Measurements from ENCODE around the gene KRT78.

Gene KRT78

GRCh38 chr12:52836491-52837412 lies 12.0 kb downstream of the KRT78 start:
- H3K9me3 Mint-ChIP-seq: no peaks in the 10 kb centered on the region
- H3K27ac Mint-ChIP-seq: peak overlapping the region; percentile 73
- H3K4me1 Mint-ChIP-seq (ENCODE audit: low read depth): peaks cover 14% of the 10 kb centered on the region
- no peak overlapping the region for H3K4me3 Mint-ChIP-seq
- H3K36me3 Mint-ChIP-seq (ENCODE audit: low read depth): no peaks in the 10 kb centered on the region
- peaks cover 6% of the 10 kb centered on the region for H3K27me3 Mint-ChIP-seq (ENCODE audit: low read depth)

GRCh38 chr12:52836042-52836466 lies 12.7 kb downstream of the KRT78 start:
- Mint-ChIP-seq H3K27ac (peak overlapping the region; percentile 73), H3K4me1 (ENCODE audit: low read depth) (peaks cover 14% of the 10 kb centered on the region)

GRCh38 chr12:52835271-52836041 lies 13.3 kb downstream of the KRT78 start:
- H3K36me3 Mint-ChIP-seq (ENCODE audit: low read depth): no peaks in the 10 kb centered on the region

More at GRCh38 chr12:52836042-52836466, 12.7 kb downstream of the KRT78 start:
- peaks cover 6% of the 10 kb centered on the region for H3K27me3 Mint-ChIP-seq (ENCODE audit: low read depth)
- no peaks in the 10 kb centered on the region for H3K9me3 Mint-ChIP-seq
- no peaks in the 10 kb centered on the region for H3K36me3 Mint-ChIP-seq (ENCODE audit: low read depth)
- H3K4me3 Mint-ChIP-seq: no peak overlapping the region

GRCh38 chr12:52834727-52835001 lies 14.1 kb downstream of the KRT78 start:
- Mint-ChIP-seq H3K4me1 (ENCODE audit: low read depth) (peaks cover 14% of the 10 kb centered on the region), H3K4me3 (no peak overlapping the region), H3K27me3 (ENCODE audit: low read depth) (peaks cover 6% of the 10 kb centered on the region), H3K27ac (no peak overlapping the region), H3K36me3 (ENCODE audit: low read depth) (no peaks in the 10 kb centered on the region), H3K9me3 (no peaks in the 10 kb centered on the region)

More at GRCh38 chr12:52835271-52836041, 13.3 kb downstream of the KRT78 start:
- Mint-ChIP-seq H3K27me3 (ENCODE audit: low read depth) (peaks cover 6% of the 10 kb centered on the region), H3K4me3 (no peak overlapping the region), H3K27ac (peak overlapping the region; percentile 73), H3K9me3 (no peaks in the 10 kb centered on the region), H3K4me1 (ENCODE audit: low read depth) (peaks cover 14% of the 10 kb centered on the region)

GRCh38 chr12:52833922-52834726 lies 14.7 kb downstream of the KRT78 start, which contains the start of gene KRT79:
Gene KRT79 (minus strand): TSS chr12:52834311. CDS start chr12:52834260, 51 bp downstream.
- Mint-ChIP-seq H3K36me3 (ENCODE audit: low read depth) (no peaks in the 10 kb centered on the region), H3K27ac (no peak within 1 kb of the TSS), H3K4me3 (no peak within 1 kb of the TSS), H3K9me3 (no peaks in the 10 kb centered on the region), H3K27me3 (ENCODE audit: low read depth) (peaks cover 6% of the 10 kb centered on the region), H3K4me1 (ENCODE audit: low read depth) (peaks cover 14% of the 10 kb centered on the region)

GRCh38 chr12:52832985-52833905 lies 15.5 kb downstream of the KRT78 start:
- Mint-ChIP-seq H3K27ac (no peak overlapping the region), H3K4me1 (ENCODE audit: low read depth) (peaks cover 14% of the 10 kb centered on the region), H3K9me3 (no peaks in the 10 kb centered on the region)

GRCh38 chr12:52832451-52832850 lies 16.3 kb downstream of the KRT78 start:
- Mint-ChIP-seq H3K36me3 (ENCODE audit: low read depth) (no peaks in the 10 kb centered on the region), H3K4me1 (ENCODE audit: low read depth) (peaks cover 14% of the 10 kb centered on the region), H3K27me3 (ENCODE audit: low read depth) (no peaks in the 10 kb centered on the region), H3K9me3 (no peaks in the 10 kb centered on the region), H3K27ac (no peak overlapping the region), H3K4me3 (no peak overlapping the region)

More at GRCh38 chr12:52832985-52833905, 15.5 kb downstream of the KRT78 start:
- no peaks in the 10 kb centered on the region for H3K36me3 Mint-ChIP-seq (ENCODE audit: low read depth)
- H3K4me3 Mint-ChIP-seq: no peak overlapping the region
- no peaks in the 10 kb centered on the region for H3K27me3 Mint-ChIP-seq (ENCODE audit: low read depth)

GRCh38 chr12:52831251-52831650 lies 17.5 kb downstream of the KRT78 start:
- H3K27ac Mint-ChIP-seq: no peak overlapping the region
- no peaks in the 10 kb centered on the region for H3K36me3 Mint-ChIP-seq (ENCODE audit: low read depth)
- H3K4me3 Mint-ChIP-seq: no peak overlapping the region
- no peaks in the 10 kb centered on the region for H3K9me3 Mint-ChIP-seq
- H3K4me1 Mint-ChIP-seq (ENCODE audit: low read depth): peaks cover 5% of the 10 kb centered on the region
- H3K27me3 Mint-ChIP-seq (ENCODE audit: low read depth): no peaks in the 10 kb centered on the region

- Mint-ChIP-seq H3K9me3 (no peaks in the 10 kb centered on the region), H3K27me3 (ENCODE audit: low read depth) (no peaks in the 10 kb centered on the region), H3K4me3 (no peak overlapping the region), H3K4me1 (ENCODE audit: low read depth) (no peaks in the 10 kb centered on the region), H3K27ac (no peak overlapping the region), H3K36me3 (ENCODE audit: low read depth) (no peaks in the 10 kb centered on the region)
Measured at GRCh38 chr12:52829986-52830770, 18.6 kb downstream of the KRT78 start.

- no peak overlapping the region for H3K4me3 Mint-ChIP-seq
- no peak overlapping the region for H3K27ac Mint-ChIP-seq
- H3K27me3 Mint-ChIP-seq (ENCODE audit: low read depth): no peaks in the 10 kb centered on the region
- no peaks in the 10 kb centered on the region for H3K36me3 Mint-ChIP-seq (ENCODE audit: low read depth)
- H3K4me1 Mint-ChIP-seq (ENCODE audit: low read depth): no peaks in the 10 kb centered on the region
- H3K9me3 Mint-ChIP-seq: no peaks in the 10 kb centered on the region
Measured at GRCh38 chr12:52828591-52829021, 20.2 kb downstream of the KRT78 start.

GRCh38 chr12:52828156-52828555 lies 20.6 kb downstream of the KRT78 start:
- H3K9me3 Mint-ChIP-seq: no peaks in the 10 kb centered on the region
- H3K4me1 Mint-ChIP-seq (ENCODE audit: low read depth): no peaks in the 10 kb centered on the region
- H3K27ac Mint-ChIP-seq: no peak overlapping the region
- no peak overlapping the region for H3K4me3 Mint-ChIP-seq
- no peaks in the 10 kb centered on the region for H3K27me3 Mint-ChIP-seq (ENCODE audit: low read depth)
- H3K36me3 Mint-ChIP-seq (ENCODE audit: low read depth): no peaks in the 10 kb centered on the region

GRCh38 chr12:52827499-52828090 lies 21.2 kb downstream of the KRT78 start:
- Mint-ChIP-seq H3K36me3 (ENCODE audit: low read depth) (no peaks in the 10 kb centered on the region), H3K27ac (no peak overlapping the region), H3K4me3 (no peak overlapping the region), H3K4me1 (ENCODE audit: low read depth) (no peaks in the 10 kb centered on the region), H3K27me3 (ENCODE audit: low read depth) (no peaks in the 10 kb centered on the region), H3K9me3 (no peaks in the 10 kb centered on the region)

Data from T-helper 1 cell treated with Interleukin-12 subunit alpha and Interleukin-12 subunit beta and Interleukin-4 antibody, amounts not matched to agents 30 μg/mL and 1 μg/mL, for 36 hours (primary cell).